ENCODE measurements around the gene EIF5A. TPM values are rescaled to one million over a fixed set of nuclear protein-coding genes. Genes with fewer than 3 reads are reported as not detected.
A peak's percentile ranks its signal among the peaks of the same experiment; 100 is the strongest.
"Not testable (repeated sequence)": the region's sequence is repeated elsewhere in the genome, so short reads cannot be mapped to it uniquely, and the experiment has no call there.

The EIF5A gene
- total RNA-seq, 2 donors from 2014 or later, result 367 to 917 TPM

DNA sequence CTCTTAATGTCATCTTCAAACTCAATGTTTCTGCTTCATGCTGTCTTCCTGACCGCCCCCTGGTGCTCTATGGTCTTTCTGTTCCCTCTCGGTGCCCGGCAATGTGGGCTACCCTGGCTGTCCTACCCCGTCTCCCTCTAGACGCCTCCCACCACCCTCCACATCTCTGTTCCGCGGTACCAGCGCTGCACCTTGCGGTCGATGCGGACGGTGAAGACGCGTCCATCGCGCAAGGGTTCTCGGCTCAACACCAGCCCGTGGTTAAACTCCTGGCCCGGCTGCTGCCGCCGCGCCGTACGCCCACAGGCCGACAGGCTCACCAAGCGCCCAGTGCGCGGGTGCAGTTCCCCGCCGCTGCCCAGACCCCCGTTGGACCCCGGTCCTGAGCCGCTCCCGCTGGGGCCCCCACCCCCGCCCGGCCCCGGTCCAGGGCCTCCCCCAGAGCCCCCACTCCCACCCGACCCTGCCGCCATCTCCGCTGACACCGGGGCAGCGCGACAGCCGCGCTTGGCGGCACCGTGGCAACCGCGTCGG, 21.5 kb downstream of the EIF5A start, which contains the start of gene NEURL4:
TSS of gene NEURL4 (minus strand) at position 496 of the 534 bp plus-strand sequence. CDS start at position 473, 23 bp downstream.
- H3K36me3 ChIP-seq, result no peaks in the 10 kb centered on the region
- peaks cover 10% of the 10 kb centered on the region for H3K4me1 ChIP-seq
- DNase-seq, result no peak
- peak within 1 kb of the TSS; percentile 94 for H3K4me3 ChIP-seq
- intact Hi-C loops (cut with DNase I), result no loop called here
- H3K9me3 ChIP-seq, result no peaks in the 10 kb centered on the region
- H3K27ac ChIP-seq, result peak within 1 kb of the TSS; percentile 78
- H3K27me3 ChIP-seq, result no peaks in the 10 kb centered on the region
- TF ChIP-seq, protein P1, sequence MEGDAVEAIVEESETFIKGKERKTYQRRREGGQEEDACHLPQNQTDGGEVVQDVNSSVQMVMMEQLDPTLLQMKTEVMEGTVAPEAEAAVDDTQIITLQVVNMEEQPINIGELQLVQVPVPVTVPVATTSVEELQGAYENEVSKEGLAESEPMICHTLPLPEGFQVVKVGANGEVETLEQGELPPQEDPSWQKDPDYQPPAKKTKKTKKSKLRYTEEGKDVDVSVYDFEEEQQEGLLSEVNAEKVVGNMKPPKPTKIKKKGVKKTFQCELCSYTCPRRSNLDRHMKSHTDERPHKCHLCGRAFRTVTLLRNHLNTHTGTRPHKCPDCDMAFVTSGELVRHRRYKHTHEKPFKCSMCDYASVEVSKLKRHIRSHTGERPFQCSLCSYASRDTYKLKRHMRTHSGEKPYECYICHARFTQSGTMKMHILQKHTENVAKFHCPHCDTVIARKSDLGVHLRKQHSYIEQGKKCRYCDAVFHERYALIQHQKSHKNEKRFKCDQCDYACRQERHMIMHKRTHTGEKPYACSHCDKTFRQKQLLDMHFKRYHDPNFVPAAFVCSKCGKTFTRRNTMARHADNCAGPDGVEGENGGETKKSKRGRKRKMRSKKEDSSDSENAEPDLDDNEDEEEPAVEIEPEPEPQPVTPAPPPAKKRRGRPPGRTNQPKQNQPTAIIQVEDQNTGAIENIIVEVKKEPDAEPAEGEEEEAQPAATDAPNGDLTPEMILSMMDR (IDR thresholded peaks at IDR 0.05), result no peak
- peak within 1 kb of the TSS; percentile 93 to 96 for H3K9ac ChIP-seq (ENCODE audit: low read depth in 2 of 2, low read length in 2 of 2)

DNA sequence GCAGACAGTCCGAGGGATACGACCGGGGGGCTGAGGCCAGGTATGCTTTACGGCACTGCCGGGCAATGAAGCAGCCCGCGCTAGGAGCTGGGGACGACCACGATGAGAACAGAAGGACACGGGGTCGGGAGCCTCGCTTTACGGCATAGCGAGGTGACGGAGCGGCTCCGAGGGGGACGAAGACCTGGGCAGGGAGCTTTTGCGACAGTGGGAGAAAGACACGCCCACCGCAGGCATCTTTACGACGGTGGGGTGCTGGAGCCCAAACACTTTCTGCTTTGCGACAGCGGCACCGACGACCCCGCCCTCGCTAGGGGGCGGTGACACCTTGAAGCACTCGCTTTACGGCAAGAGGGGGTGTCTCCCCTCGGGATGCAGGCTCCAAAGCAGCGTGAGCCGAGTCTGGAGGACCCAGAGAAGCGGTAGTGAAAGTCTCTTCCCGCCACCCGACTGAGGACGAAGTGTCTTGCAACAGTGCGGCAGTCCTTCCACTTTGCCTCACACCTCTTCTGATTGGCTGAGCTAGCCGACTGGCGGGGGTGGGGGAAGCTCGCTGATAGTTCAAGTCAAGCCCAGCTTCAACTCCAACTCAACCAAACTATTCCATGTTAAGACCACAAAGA, 22.1 kb downstream of the EIF5A start:
- TF ChIP-seq, protein P1 (IDR thresholded peaks at IDR 0.05), result no peak
- H3K36me3 ChIP-seq, result no peaks in the 10 kb centered on the region
- H3K4me3 ChIP-seq, result peak overlapping the region; percentile 94
- DNase-seq, result peak; percentile 99
- peaks cover 10% of the 10 kb centered on the region for H3K4me1 ChIP-seq
- no peaks in the 10 kb centered on the region for H3K27me3 ChIP-seq
- peak overlapping the region; percentile 93 to 96 for H3K9ac ChIP-seq (ENCODE audit: low read depth in 2 of 2, low read length in 2 of 2)
- H3K27ac ChIP-seq, result peak overlapping the region; percentile 78
- intact Hi-C loops (cut with DNase I), result no loop called here
- H3K9me3 ChIP-seq, result no peaks in the 10 kb centered on the region

DNA sequence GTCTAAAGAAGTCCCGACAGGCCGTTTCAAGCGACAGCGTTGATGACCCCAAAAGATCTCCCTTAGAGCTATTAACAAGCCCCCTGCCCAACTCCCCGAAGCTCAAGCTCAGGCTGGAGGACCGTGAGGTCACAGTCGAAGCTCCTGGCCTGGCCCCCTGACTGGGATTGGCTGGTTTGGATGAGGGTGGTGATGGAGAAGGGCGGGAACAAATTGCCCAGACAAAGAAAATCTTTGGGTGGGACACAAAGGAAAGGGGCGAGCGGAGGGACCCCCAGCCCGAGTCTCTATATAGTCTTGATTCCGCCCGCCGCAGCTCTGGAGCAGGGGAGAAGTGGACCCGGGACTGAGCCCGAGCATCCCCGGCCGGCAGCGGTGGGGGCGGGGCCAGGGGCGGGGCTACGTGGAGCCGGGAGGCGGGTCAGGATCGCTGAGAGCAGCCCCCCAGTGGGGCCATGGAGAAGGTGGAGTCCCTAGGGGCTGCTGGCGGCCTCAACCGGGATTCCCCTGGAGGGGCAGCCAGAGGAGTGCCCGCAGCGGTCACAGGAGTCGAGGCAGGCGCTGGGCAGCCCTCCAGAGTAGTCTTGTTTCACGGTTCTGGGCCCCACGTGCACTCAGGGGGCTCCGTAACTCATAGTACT, 22.7 kb downstream of the EIF5A start:
- no peaks in the 10 kb centered on the region for H3K9me3 ChIP-seq
- no peaks in the 10 kb centered on the region for H3K27me3 ChIP-seq
- DNase-seq, result peak; percentile 85
- H3K4me1 ChIP-seq, result peaks cover 10% of the 10 kb centered on the region
- peak overlapping the region; percentile 70 to 96 for H3K9ac ChIP-seq (ENCODE audit: low read depth in 2 of 2, low read length in 2 of 2)
- peak overlapping the region; percentile 78 for H3K27ac ChIP-seq
- H3K36me3 ChIP-seq, result no peaks in the 10 kb centered on the region
- peak overlapping the region; percentile 94 for H3K4me3 ChIP-seq
- TF ChIP-seq, protein P1 (IDR thresholded peaks at IDR 0.05), result no peak
- intact Hi-C loops (cut with DNase I), result no loop called here

DNA sequence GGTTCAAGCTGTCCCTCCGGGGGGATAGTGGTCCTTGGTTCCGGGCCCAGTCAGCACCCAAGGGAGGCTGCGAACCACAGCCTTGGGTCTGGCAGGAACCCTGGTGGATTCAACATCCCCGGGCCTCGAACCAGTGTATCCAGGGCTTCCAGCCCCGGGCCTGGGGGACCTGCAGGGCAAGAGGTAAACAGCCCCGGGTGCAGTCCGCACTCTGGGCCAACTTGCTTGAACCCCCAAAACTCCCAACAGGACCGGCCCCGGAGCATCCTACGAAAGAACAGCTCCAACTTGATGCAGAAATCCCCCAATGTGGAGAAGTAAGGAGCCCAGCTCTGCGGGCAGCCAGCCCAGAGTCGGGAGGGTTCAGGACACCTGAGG, 23.2 kb downstream of the EIF5A start:
- Histone ChIP-seq H3K27me3 (no peaks in the 10 kb centered on the region), H3K4me3 (peak overlapping the region; percentile 94), H3K36me3 (no peaks in the 10 kb centered on the region), H3K4me1 (peaks cover 10% of the 10 kb centered on the region), H3K9me3 (no peaks in the 10 kb centered on the region), H3K27ac (no peak overlapping the region), H3K9ac (ENCODE audit: low read depth in 2 of 2, low read length in 2 of 2) (peak overlapping the region; percentile 26 to 70)
- no peak for DNase-seq
- intact Hi-C loops (cut with DNase I), result no loop called here
- TF ChIP-seq, protein P1 (IDR thresholded peaks at IDR 0.05), result no peak

DNA sequence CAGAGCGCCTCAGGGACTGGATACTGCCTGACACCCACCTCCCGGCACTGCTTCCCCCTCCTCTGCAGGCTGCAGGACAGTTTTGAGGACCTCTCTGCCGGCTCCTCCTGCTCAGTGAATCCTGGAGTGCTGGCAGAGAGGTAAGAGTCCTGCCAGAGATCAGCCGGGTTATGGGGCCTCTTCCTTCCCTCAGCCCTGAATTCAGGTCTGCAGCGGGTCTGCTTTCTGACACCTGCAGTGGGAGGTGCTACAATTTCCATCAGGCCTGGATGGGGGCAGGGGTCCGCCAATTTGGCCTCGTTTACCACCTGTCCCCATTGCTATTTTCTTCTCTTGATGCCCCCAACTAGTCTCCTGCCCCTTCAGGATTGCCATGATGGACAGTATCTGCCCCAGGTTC, 24.7 kb downstream of the EIF5A start:
- H3K9ac ChIP-seq (ENCODE audit: low read depth in 2 of 2, low read length in 2 of 2), result no peak overlapping the region
- peaks cover 10% of the 10 kb centered on the region for H3K4me1 ChIP-seq
- intact Hi-C loops (cut with DNase I), result no loop called here
- TF ChIP-seq, protein P1 (IDR thresholded peaks at IDR 0.05), result no peak
- no peak for DNase-seq
- H3K27ac ChIP-seq, result no peak overlapping the region
- no peaks in the 10 kb centered on the region for H3K9me3 ChIP-seq
- H3K36me3 ChIP-seq, result no peaks in the 10 kb centered on the region
- no peak overlapping the region for H3K4me3 ChIP-seq
- no peaks in the 10 kb centered on the region for H3K27me3 ChIP-seq

DNA sequence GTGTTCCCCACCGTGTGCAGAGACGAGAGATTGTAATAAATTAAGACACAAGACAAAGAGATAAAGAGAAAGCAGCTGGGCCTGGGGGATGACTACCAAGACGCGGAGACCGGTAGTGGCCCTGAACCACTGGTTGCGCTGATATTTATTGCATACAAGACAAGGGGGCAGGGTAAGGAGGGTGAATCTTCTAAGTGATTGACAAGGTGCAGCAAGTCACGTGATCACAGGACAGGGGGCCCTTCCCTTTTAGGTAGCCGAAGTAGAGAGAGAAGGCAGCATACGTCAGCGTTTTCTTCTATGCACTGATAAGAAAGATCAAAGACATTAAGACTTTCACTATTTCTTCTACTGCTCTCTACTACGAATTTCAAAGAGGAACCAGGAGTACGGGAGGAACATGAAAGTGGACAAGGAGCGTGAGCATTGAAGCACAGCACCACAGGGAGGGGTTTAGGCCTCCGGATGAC, 25.2 kb downstream of the EIF5A start:
- H3K27me3 ChIP-seq; H3K36me3 ChIP-seq; H3K4me1 ChIP-seq; DNase-seq; intact Hi-C loops (cut with DNase I); H3K9me3 ChIP-seq; H3K9ac ChIP-seq (ENCODE audit: low read depth in 2 of 2, low read length in 2 of 2); H3K4me3 ChIP-seq; H3K27ac ChIP-seq: not testable (repeated sequence)

All from colonic mucosa (tissue), 4 donors.